Cortex of kidney (tissue), 1 donor: ENCODE measurements around the gene EGR4.

Experiments used
- DNase-seq: peaks from one replicate; lab custom pipeline; 2025; lab: John Stamatoyannopoulos, UW

Gene EGR4

DNA sequence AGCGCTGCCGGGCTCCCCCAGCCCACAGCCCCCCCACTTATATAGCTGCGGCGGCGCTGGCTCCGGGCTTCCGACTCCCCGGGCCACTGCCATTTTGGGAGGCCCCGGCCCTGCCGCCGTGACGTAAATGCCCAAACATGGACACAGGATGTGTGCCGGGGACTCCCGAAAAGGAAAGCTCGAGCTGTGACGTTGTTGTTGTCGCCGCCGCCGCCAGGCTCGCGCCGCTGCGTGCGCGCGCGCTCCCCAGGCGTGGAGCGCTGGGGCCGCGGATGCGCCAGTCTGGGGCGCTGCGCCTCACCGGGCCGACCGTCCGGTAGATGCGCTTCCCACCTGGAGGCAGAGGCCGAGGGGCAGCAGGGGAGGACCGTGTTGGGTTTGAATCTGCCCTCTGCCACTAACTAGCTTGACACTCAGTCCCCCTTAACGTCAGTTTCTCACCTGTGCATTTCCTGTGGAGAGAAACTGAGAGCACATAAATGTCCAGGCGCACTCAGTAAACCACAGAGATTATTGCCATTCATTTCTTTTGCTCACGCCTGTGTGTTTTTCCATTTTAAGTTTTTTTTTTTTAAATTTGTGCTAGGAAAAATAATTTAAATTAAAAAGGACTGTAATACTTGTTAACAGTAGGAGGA, at the start of gene EGR4:
EGR4 (minus strand) TSS at position 15 of the 638 bp plus-strand sequence. CDS start 231 bp downstream, outside the sequence.
- no peak for DNase-seq

DNA sequence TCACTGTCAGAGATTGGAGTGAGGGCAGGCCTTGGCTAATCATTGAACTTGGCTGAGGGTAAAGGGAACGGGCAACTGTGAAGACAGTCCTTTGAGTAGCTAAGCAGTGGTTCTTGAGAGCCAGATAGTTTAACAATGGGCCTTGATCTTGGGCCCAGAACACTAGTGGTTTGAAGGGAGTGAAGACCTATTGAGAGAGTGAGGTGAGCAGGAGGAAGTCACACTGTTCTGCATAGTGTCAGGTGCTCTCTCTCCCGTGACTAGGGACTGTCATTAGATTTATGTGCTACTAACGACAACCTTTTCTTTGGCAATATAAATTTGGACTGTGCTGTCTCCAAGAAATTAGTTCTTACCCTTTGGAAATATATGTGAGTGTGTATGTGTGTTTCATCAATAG, 47.7 kb upstream of the EGR4 start:
- no peak for DNase-seq

DNA sequence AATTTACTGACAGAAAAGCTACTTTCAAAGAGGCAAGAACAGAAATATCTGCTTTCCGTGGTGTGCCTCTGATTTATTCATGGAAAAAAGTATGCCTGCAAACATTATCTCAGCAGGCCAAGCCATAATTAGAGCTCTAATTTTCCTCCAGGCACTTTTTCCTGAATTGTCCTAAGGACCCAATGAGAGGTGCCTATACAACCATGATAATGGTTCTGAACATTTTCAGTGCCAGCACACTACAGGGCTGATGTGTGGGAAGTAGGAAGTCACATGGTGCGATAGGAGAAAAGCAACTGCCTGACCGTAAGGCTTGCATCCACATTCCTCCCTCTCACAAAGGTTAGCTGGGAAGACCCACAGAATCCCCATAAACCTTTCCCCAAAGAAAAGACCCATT, 45.9 kb upstream of the EGR4 start:
- no peak for DNase-seq

DNA sequence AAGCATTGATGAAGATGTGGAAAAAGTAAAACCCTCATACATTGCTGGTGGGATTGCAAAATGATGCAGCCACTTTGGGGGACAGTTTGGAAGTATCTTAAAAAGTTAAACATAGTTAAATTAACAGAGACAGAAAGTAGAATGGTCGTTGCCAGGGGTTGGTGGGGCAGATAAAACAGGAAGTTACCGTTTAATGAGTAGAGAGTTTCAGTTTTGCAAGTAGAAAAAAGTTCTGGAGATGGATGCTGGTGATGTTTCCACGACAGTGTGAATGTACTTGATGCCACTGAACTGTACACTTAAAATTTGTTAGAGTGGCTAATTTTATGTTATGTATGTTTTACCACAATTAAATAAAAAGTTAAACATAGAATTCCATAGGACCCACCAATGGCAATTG, 44.5 kb upstream of the EGR4 start:
- no peak for DNase-seq

DNA sequence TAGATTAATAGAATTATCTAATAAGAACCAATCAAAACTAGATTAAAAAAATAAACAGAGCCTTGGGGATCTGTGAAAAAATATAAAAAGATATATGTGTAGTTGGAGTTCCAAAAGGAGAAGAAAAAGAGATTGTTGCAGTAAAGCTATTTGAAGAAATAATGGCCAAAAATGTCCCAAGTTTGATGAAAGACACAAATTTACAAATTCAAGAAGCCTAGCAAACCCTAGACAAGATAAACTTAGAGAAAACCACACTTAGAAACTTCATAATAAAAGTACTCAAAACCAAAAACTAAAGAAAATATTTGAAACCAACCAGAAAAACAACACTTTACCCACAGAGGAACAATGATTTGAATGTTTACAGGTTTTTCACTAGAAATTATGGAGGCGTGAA, 41.3 kb upstream of the EGR4 start:
- no peak for DNase-seq

DNA sequence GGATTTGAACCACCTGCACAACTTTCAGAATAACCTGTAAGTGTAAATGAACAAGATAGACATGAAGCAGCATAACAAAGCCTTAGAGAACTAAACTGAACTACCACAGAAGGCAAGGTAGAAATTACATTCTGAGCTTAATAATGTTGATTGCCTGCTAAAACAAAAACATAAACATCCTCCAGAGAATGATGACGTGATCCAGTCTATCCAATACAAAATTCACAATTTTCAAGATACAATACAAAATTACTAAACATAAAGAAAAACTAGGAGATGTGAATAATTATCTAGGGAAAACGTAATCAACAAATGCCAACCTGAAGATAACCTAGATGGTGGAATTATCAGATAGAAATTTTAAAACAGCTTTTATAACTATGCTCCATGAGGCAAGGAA, 40.7 kb upstream of the EGR4 start:
- no peak for DNase-seq

- DNase-seq, result no peak
Measured at GRCh38 chr2:73333564-73333963, 40.2 kb upstream of the EGR4 start.

GRCh38 chr2:73324126-73324725, 30.9 kb upstream of the EGR4 start:
- DNase-seq, result no peak

GRCh38 chr2:73323551-73323950, 30.2 kb upstream of the EGR4 start:
- DNase-seq, result no peak

- DNase-seq, result no peak
Measured at GRCh38 chr2:73314441-73314840, 21.1 kb upstream of the EGR4 start.

DNA sequence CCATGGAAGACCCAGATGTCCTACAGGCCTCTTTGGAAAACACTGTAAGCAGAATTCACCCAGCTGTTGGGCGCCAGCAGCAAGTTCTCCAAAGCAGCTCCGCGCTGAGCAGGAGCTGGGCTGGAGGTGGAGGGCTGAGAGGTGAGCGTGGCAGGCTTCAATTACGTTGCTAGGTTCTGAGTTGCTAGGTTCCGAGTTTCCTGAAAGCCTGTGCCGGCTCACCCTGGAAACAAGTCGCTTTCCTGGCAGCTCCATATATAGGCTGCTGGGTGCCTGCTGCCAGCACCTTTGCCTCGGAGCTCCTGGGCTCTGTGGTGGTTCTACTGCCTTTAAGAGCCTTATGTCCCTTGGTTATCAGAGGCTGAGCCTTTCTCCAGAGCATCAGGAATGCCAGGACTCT, 14.4 kb upstream of the EGR4 start:
- no peak for DNase-seq

DNA sequence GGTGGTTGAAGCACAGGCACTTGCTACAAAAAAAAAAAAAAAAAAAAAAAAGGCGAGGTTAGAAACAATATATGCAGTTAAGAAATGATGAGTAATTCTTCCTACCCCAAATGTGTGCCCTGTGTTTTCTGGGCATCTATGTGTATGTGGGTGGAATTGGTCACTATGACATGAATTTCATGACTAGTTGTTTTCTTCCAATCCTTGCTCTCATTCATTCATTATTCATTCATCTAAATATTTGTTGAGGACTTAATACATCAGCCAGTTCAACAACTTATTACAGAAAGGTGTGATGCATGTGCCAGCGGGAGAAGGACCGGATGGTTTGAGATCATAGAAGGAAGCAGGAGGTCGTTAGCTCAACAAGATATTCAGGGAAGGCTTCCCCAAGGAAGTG, 8.3 kb upstream of the EGR4 start:
- DNase-seq, result no peak

- no peak for DNase-seq
Measured at GRCh38 chr2:73300926-73301325, 7.6 kb upstream of the EGR4 start.

DNA sequence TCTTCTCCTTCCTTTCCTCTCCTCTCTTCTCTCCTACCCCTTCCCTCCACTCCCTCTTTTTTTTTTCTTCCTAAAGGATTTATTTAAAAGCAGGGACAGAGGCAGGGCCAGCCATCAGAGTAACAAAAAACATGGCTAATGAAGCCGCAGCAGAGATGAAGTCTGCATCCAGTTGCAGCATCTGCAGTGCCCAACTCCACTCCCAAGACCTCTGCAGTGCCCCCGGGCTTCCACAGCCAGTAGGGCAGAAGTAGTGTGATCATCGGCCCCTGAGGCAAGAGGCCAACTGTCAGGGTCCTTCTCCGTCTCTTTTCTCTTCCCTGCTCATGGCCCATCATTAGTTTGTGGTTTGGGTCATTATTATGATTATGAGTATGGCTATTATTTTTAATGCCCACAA, 4.2 kb upstream of the EGR4 start:
- no peak for DNase-seq

GRCh38 chr2:73297151-73297559, 3.8 kb upstream of the EGR4 start:
- DNase-seq, result no peak

GRCh38 chr2:73295751-73296400, 2.5 kb upstream of the EGR4 start:
- no peak for DNase-seq

GRCh38 chr2:73294239-73294638, 891 bp upstream of the EGR4 start:
- no peak for DNase-seq

GRCh38 chr2:73292906-73293533, 328 bp downstream of the EGR4 start:
- no peak for DNase-seq

DNA sequence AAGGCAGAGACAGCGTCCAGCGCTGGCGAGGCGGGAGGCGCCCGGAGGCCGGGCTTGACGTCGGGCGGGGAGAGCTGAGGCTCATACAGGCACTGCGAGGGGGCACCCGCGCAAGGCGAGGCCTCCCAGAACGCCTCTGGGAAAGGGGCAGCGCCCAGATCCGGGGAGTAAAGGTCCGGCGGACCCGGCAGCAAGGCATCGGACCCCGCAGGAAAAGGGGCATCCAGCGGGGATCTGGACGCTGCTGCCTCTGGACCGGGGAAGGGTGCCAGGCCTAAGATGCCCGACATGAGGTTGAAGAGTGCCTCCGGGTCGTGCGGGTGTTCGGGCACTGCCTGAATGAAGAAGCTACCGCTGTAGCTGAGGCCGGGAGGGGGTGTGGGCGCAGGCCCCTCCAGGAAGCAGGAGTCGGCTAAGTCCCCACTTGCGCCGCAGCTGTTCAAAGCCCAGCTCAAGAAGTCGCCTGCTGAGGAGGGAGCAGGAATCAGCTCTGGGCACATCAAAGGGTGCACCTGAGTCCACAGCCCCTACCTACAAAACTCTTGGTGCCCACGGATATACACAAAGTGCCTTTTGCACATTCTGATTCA, 937 bp downstream of the EGR4 start:
- DNase-seq, result no peak

GRCh38 chr2:73291461-73292315, 1.7 kb downstream of the EGR4 start:
- no peak for DNase-seq

GRCh38 chr2:73291093-73291460, 2.3 kb downstream of the EGR4 start:
- DNase-seq, result no peak
